H1 (cell line): ENCODE measurements around the gene PACSIN1. TPM values are rescaled to one million over a fixed set of nuclear protein-coding genes. Genes with fewer than 3 reads are reported as not detected.

Source experiments
- CTCF ChIA-PET: fragments of 300-600 bp; sonication (Branson Sonifier 250); formaldehyde crosslinking; loops from one replicate; lab custom pipeline; 2021; ENCODE audit not compliant: partially characterized antibody; lab: Charles Lee
- POLR2A ChIA-PET: fragments of 300-600 bp; sonication (Branson Sonifier 250); formaldehyde crosslinking; loops from one replicate; lab custom pipeline; 2021; ENCODE audit warnings: inconsistent platforms; ENCODE audit not compliant: partially characterized antibody; lab: Charles Lee
- DNase-seq, 2 experiments: peaks; one replicate each; pipeline versions ENCODE4 v3.0.0 to v3.0.0-alpha.2; 2010 to 2022; ENCODE audit warnings: low spot score in 2 of 2, low read depth in 1 of 2, mixed read lengths in 1 of 2
- FAIRE-seq: peaks from 2 replicates; lab custom pipeline; 2011; peaks lifted over from hg19 to GRCh38; lab: Jason Lieb, UNC
- H2AFZ ChIP-seq: 2 replicates; pipeline ENCODE4 v1.8.1; 2012; ENCODE audit warnings: low read length, inconsistent platforms
- H2AK5ac ChIP-seq: 2 replicates; pipeline ENCODE4 v1.6.1; 2013; ENCODE audit warnings: low read depth, low read length
- H2BK120ac ChIP-seq: replicated peaks from 2 replicates; pipeline ENCODE3; 2013; ENCODE audit warnings: low read depth, low read length, inconsistent platforms
- H2BK12ac ChIP-seq: 2 replicates; pipeline ENCODE4 v1.6.1; 2013; ENCODE audit warnings: low read depth, low read length
- H2BK15ac ChIP-seq: 2 replicates; pipeline ENCODE4 v1.6.1; 2013; ENCODE audit warnings: low read length
- H2BK20ac ChIP-seq: 2 replicates; pipeline ENCODE4 v1.6.1; 2013; ENCODE audit warnings: low read length
- H2BK5ac ChIP-seq: 2 replicates; pipeline ENCODE4 v1.6.1; 2013; ENCODE audit warnings: low read depth, low read length
- H3K14ac ChIP-seq: 2 replicates; pipeline ENCODE4 v1.6.1; 2013; ENCODE audit warnings: inconsistent platforms; ENCODE audit not compliant: insufficient read length
- H3K18ac ChIP-seq: 2 replicates; pipeline ENCODE4 v1.6.1; 2013; ENCODE audit warnings: low read length; ENCODE audit errors: extremely low read depth
- H3K23ac ChIP-seq: 2 replicates; pipeline ENCODE4 v1.6.1; 2013; ENCODE audit warnings: inconsistent platforms; ENCODE audit not compliant: insufficient read length
- H3K23me2 ChIP-seq: 2 replicates; pipeline ENCODE4 v1.6.1; 2013; ENCODE audit warnings: low read depth, low read length
- H3K27ac ChIP-seq: 2 replicates; pipeline ENCODE4 v1.6.1; 2011; ENCODE audit warnings: low read depth, low read length, inconsistent platforms
- H3K27me3 ChIP-seq, 4 experiments: replicated peaks in 1 of 4; 1 replicate in 1 of 4; 2 replicates in 3 of 4; pipeline versions ENCODE4 v1.6.1 to v1.8.1; 2011 to 2013; ENCODE audit warnings: low read length in 3 of 4, mild to moderate bottlenecking in 3 of 4, inconsistent platforms in 2 of 4, mixed read lengths in 2 of 4, moderate library complexity in 1 of 4; ENCODE audit not compliant: control insufficient read depth in 3 of 4, insufficient read depth in 3 of 4; ENCODE audit errors: extremely low read depth in 1 of 4
- H3K36me3 ChIP-seq, 4 experiments: 2 replicates each; pipeline versions ENCODE4 v1.6.1 to v1.8.1; 2011 to 2013; ENCODE audit warnings: mild to moderate bottlenecking in 4 of 4, low read length in 3 of 4, moderate library complexity in 2 of 4, control low read depth in 1 of 4, inconsistent platforms in 1 of 4; ENCODE audit not compliant: insufficient read depth in 4 of 4, control insufficient read depth in 2 of 4
- H3K4ac ChIP-seq: replicated peaks from 2 replicates; pipeline ENCODE3; 2013; ENCODE audit warnings: low read length, low read depth, mixed read lengths, inconsistent platforms; ENCODE audit not compliant: insufficient read length
- H3K4me1 ChIP-seq, 4 experiments: replicated peaks in 1 of 4; 1 replicate in 1 of 4; 2 replicates in 3 of 4; pipeline versions ENCODE4 v1.6.1 to v1.8.1; 2011 to 2013; ENCODE audit warnings: low read length in 3 of 4, inconsistent platforms in 2 of 4, mixed read lengths in 1 of 4; ENCODE audit not compliant: insufficient read depth in 4 of 4, control insufficient read depth in 3 of 4
- H3K4me2 ChIP-seq, 2 experiments: 2 replicates each; pipeline versions ENCODE4 v1.6.1 to v1.8.1; 2011 to 2013; ENCODE audit warnings: low read depth in 2 of 2, low read length in 2 of 2, control low read depth in 1 of 2, inconsistent platforms in 1 of 2, mild to moderate bottlenecking in 1 of 2; ENCODE audit not compliant: insufficient read depth in 1 of 2
- H3K4me3 ChIP-seq, 4 experiments: fragments of 200-600, 300-600 bp in 1 of 4; sonication (generic), shearing (Covaris generic), sonication (Bioruptor Twin) in 1 of 4; 2 replicates each; pipeline versions ENCODE4 v1.5.1 to v1.8.1; 2011 to 2016; ENCODE audit warnings: low read length in 4 of 4, low read depth in 3 of 4, control low read depth in 2 of 4, inconsistent platforms in 2 of 4, mild to moderate bottlenecking in 2 of 4, mixed read lengths in 1 of 4, moderate library complexity in 1 of 4; ENCODE audit not compliant: insufficient read depth in 2 of 4; ENCODE audit errors: extremely low read depth in 1 of 4
- H3K56ac ChIP-seq: replicated peaks from 2 replicates; pipeline ENCODE3; 2013; ENCODE audit warnings: low read depth, mild to moderate bottlenecking, mixed read lengths, low read length, inconsistent platforms; ENCODE audit not compliant: insufficient read length
- H3K79me1 ChIP-seq: 2 replicates; pipeline ENCODE4 v1.6.1; 2013; ENCODE audit warnings: low read depth, low read length, control low read depth
- H3K79me2 ChIP-seq, 2 experiments: 2 replicates each; pipeline versions ENCODE4 v1.6.1 to v1.8.1; 2012 to 2013; ENCODE audit warnings: low read length in 2 of 2, mild to moderate bottlenecking in 2 of 2, inconsistent platforms in 1 of 2; ENCODE audit not compliant: insufficient read depth in 2 of 2, control insufficient read depth in 1 of 2
- H3K9ac ChIP-seq, 4 experiments: replicated peaks in 1 of 4; 1 replicate in 1 of 4; 2 replicates in 3 of 4; pipeline versions ENCODE4 v1.6.1 to v1.8.1; 2011 to 2013; ENCODE audit warnings: low read depth in 3 of 4, low read length in 3 of 4, control low read depth in 2 of 4, mild to moderate bottlenecking in 2 of 4, moderate library complexity in 2 of 4, inconsistent platforms in 1 of 4; ENCODE audit errors: extremely low read depth in 1 of 4
- H3K9me3 ChIP-seq, 2 experiments: 2 replicates each; pipeline versions ENCODE4 v1.6.1 to v1.8.1; 2012 to 2013; ENCODE audit warnings: mild to moderate bottlenecking in 2 of 2, moderate library complexity in 2 of 2, control low read depth in 1 of 2, inconsistent platforms in 1 of 2, low read depth in 1 of 2, low read length in 1 of 2, mixed read lengths in 1 of 2; ENCODE audit not compliant: insufficient read depth in 2 of 2
- H4K20me1 ChIP-seq, 2 experiments: replicated peaks in 1 of 2; 2 replicates each; pipeline versions ENCODE3 to v1.8.1; 2011 to 2013; ENCODE audit warnings: inconsistent platforms in 2 of 2, low read length in 2 of 2, mild to moderate bottlenecking in 1 of 2; ENCODE audit not compliant: insufficient read depth in 2 of 2, control insufficient read depth in 1 of 2
- H4K5ac ChIP-seq: 2 replicates; pipeline ENCODE4 v1.6.1; 2013; ENCODE audit warnings: low read length, low read depth, mixed read lengths, inconsistent platforms; ENCODE audit not compliant: insufficient read length
- H4K8ac ChIP-seq: 2 replicates; pipeline ENCODE4 v1.8.0; 2013; ENCODE audit warnings: mild to moderate bottlenecking, moderate library complexity, low read length, inconsistent platforms; ENCODE audit not compliant: insufficient read depth; ENCODE audit errors: extremely low read depth
- H4K91ac ChIP-seq: replicated peaks from 2 replicates; pipeline ENCODE3; 2013; ENCODE audit warnings: low read length, mixed read lengths, inconsistent platforms; ENCODE audit not compliant: insufficient read length
- CBX5 ChIP-seq: fragments of 300-800, 300-1000 bp; sonication (generic); IDR thresholded peaks from 2 replicates; pipeline ENCODE4 v1.7.1; 2016; ENCODE audit warnings: antibody characterized with exemption, low read length, low read depth
- EZH2 ChIP-seq: fragments of 200-600 bp; sonication (generic); IDR thresholded peaks from 2 replicates; pipeline ENCODE4 v1.7.1; 2012; ENCODE audit warnings: low read depth, mild to moderate bottlenecking, moderate library complexity, low read length, inconsistent platforms; ENCODE audit not compliant: severe bottlenecking
- PHF8 ChIP-seq: fragments of 200-600 bp; sonication (generic); conservative IDR thresholded peaks from 2 replicates; pipeline ENCODE4 v1.7.1; 2012; ENCODE audit warnings: low read depth, mild to moderate bottlenecking, inconsistent platforms, low read length, moderate library complexity
- RNF2 ChIP-seq: fragments of 200-900, 300-1000 bp; sonication (generic); IDR thresholded peaks from 2 replicates; pipeline ENCODE4 v1.7.1; 2016; ENCODE audit warnings: borderline replicate concordance, low read depth, mild to moderate bottlenecking, antibody characterized with exemption, low read length; ENCODE audit not compliant: poor library complexity, severe bottlenecking; ENCODE audit errors: missing control alignments
- RXRA ChIP-seq: IDR thresholded peaks from 2 replicates; pipeline ENCODE4 v1.6.1; 2011; ENCODE audit warnings: low read depth, mild to moderate bottlenecking, low read length, moderate library complexity; ENCODE audit not compliant: insufficient read depth
- SIRT6 ChIP-seq: IDR thresholded peaks from one replicate; pipeline ENCODE4 v1.7.1; 2012; ENCODE audit warnings: low read length, inconsistent platforms
- SP2 ChIP-seq: IDR thresholded peaks from 2 replicates; pipeline ENCODE4 v1.6.1; 2012; ENCODE audit warnings: mild to moderate bottlenecking, low read length, inconsistent platforms
- WGBS, 2 experiments: shearing (Covaris generic) in 1 of 2; methylation state at CpG; one replicate each; pipeline versions ENCODE4 v1.1.6 to v1.1.7; 2013 to 2015; ENCODE audit warnings: low lambda C conversion rate in 2 of 2, mixed read lengths in 2 of 2, inconsistent platforms in 1 of 2, low coverage in 1 of 2, missing lambda C conversion rate in 1 of 2; ENCODE audit not compliant: insufficient replicate concordance in 2 of 2, insufficient coverage in 1 of 2, insufficient read length in 1 of 2; ENCODE audit errors: extremely low coverage in 1 of 2, missing lambda C conversion rate in 1 of 2; 5-methylcytosine and 5-hydroxymethylcytosine counted together
- polyA plus RNA-seq, 7 experiments: library from polyadenylated mRNA; depleted of rRNA in 3 of 7; stranded (reverse) in 5 of 7; unstranded in 2 of 7; fragments of >200 nt in 5 of 7; fragments of 200-250 nt in 2 of 7; gene quantifications; 1 replicate in 5 of 7; 2 replicates in 1 of 7; 4 replicates in 1 of 7; pipeline versions ENCODE4 v1.2.1 to v1.2.3, GENCODE V29; 2011 to 2013; ENCODE audit warnings: missing spikeins in 2 of 7, mixed read lengths in 2 of 7
- total RNA-seq: library from RNA; stranded (reverse); fragmentation: NEBNext Ultra II Directional; extraction: Animal tissue kit (Norgen Biotek cat#: 25700); gene quantifications from 2 replicates; pipeline ENCODE4 v1.2.1, GENCODE V29; 2021

Gene PACSIN1
- total and polyA plus RNA-seq, 2 of the 8 experiments (the other 6 are each of a cell fraction or from before 2014, with no cell fraction given), result 5.9 to 11.1 TPM

- ChIA-PET POLR2A (interaction anchor here (0.8 to 2.7 kb wide), 8 partner anchors 11 to 279 kb away, joined by 3 to 15 read pairs (median 3); partner anchors contain the start of genes HMGA1 and PACSIN1), CTCF (interaction anchor here (1.1 to 4.5 kb wide), 8 partner anchors 10 to 266 kb away, joined by 3 to 23 read pairs (median 6); partner anchors contain the start of gene SMIM29)
- Histone ChIP-seq H2BK15ac (0 out of 2 replicates have a peak overlapping the region, but pooled peaks have one; percentile 29), H2BK120ac (no peak overlapping the region), H3K18ac (no peak overlapping the region), H4K91ac (no peak overlapping the region), H2BK5ac (0 out of 2 replicates have a peak overlapping the region, but pooled peaks have one; percentile 18), H3K36me3 (no peaks in the 10 kb centered on the region), H2BK20ac (0 out of 2 replicates have a peak overlapping the region, but pooled peaks have one; percentile 61), H4K8ac (0 out of 2 replicates have a peak overlapping the region, but pooled peaks have one; percentile 6), H3K14ac (no peak overlapping the region), H3K23me2 (peaks cover 12% of the 10 kb centered on the region), H3K4me3 (peak overlapping the region in 3 of 4 experiments; percentile 63 to 70 (median 65); a peak in 4 of 8 replicates), H3K27me3 (peaks cover 0 to 6% (median 1%) of the 10 kb centered on the region in 4 experiments; a peak in 2 of 7 replicates), H3K56ac (no peak overlapping the region), H2AFZ (no peak overlapping the region), H3K23ac (no peak overlapping the region), H3K4me1 (peaks cover 0 to 17% (median 9%) of the 10 kb centered on the region in 4 experiments; a peak in 5 of 7 replicates), H4K5ac (no peak overlapping the region), H3K9ac (no peak overlapping the region), H3K4ac (no peak overlapping the region), H2AK5ac (no peak overlapping the region), H3K79me1 (peaks cover 3% of the 10 kb centered on the region; the same call in 1 of the 2 replicates), H2BK12ac (peak overlapping the region; percentile 39; the same call in 1 of the 2 replicates), H3K9me3 (no peaks in the 10 kb centered on the region), H3K27ac (no peak overlapping the region), H4K20me1 (peaks cover 0 to 4% of the 10 kb centered on the region in 2 experiments), H3K79me2 (no peaks in the 10 kb centered on the region), H3K4me2 (peak overlapping the region; percentile 62 to 83)
- DNase-seq (no peak), FAIRE-seq (no peak)
- TF ChIP-seq EZH2 (peak; percentile 7), RXRA (no peak), SIRT6 (no peak), SP2 (no peak), RNF2 (no peak), PHF8 (no peak), CBX5 (no peak)
- WGBS, 2 experiments, result 77% methylated on average over 12 of the region's 13 CpGs; no CpG with 5 or more reads in 1 of the 2 experiments
These were observed 49.9 kb downstream of the PACSIN1 start for GRCh38 chr6:34515473-34516387.
